A375 (cell line): ENCODE results near the gene CCDC14. TPM values are rescaled to one million over a fixed set of nuclear protein-coding genes. Genes with fewer than 3 reads are reported as not detected.

Experiments
- total RNA-seq: library from RNA; depleted of rRNA; stranded (reverse); fragments of >200 nt; shearing (Covaris generic); gene quantifications from 2 replicates; pipeline ENCODE4 v1.2.3, GENCODE V29; 2014; rRNA removed

CCDC14 gene
- 45.3 and 57.0 TPM in 2 replicates for total RNA-seq

GRCh38 chr3:123960781-123961507 is at the start of gene CCDC14:
Gene CCDC14 (minus strand): TSS chr3:123961229. CDS start chr3:123961173, 56 bp downstream.

DNA sequence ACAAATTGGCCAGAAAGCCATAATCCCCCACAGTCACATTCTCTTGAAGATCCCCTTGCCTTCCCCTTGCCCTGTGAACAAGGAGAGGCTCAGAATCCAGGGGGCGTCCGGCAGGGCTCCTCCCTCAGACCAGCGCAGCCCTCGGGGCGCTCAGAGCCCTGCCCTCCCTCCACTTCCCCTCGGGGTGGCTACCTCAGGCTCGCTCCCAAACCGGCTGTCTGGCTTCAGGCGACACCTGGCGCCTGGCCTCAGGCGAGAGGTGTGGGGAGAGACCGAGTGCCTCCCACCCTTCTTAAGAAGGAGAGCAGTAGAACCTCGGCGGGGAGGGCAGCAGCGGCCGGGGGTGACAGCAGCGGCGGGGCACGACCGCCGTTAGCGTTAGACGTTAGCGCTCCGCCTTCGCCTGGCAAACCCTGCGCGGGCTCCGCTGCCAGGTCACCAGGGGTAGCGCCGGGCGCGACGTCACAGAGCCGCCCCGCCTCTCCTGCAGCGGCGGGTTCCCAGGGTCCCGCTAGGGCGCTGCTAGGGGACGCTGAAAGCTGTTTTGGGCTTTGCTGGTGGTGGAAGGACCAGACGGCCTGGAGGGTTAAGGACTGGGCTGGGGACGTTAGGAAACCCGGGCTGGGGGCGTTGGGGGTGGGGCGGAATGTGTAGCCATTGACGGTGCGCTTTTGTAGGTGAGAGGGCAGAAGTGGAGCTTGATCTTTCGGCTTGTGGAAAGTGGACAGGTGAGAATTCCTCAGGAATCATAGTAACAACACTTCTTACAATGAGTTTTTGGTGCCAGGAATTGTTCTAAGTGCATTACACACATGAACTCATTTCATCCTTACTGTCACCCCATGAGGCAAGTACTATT is 30.9 kb upstream of the CCDC14 start, which contains the start of gene ROPN1:
Gene ROPN1 (minus strand): TSS at position 395 of the 859 bp plus-strand sequence. CDS start 11,643 bp downstream, outside the sequence.

DNA sequence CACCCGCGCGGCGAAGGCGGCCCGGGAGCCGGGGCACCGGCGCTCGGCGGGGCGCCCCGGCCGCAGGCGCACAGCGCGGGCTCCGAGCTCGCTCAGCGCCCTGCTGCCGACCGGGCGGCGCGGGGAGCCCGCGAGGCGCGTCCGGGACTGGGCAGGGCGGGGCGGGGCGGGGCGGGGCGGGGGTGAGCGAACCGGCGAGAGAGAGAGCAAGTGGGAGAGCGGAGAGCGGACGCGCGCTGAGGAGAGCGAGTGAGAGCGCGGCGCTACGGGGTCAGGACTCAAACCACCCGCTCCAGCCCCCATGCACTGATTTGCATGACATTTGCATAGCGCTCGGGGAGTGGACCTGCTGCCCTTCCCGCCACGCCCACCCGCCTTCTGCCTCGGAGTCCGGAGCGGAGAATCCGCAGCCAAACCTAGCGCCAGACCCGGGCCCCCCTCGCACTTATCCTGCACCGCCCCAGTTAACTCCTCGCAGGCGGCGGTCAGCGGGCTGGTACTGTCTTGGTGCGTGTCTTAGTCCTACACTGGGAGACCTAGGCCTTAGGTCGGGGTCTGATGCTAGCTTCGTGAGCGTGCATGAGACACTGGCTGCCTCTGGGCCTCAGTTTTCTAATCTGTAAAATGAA is 76.7 kb downstream of the CCDC14 start, which contains the start of gene MYLK:
Gene MYLK (minus strand): TSS at position 130 of the 629 bp plus-strand sequence. CDS start 90,491 bp downstream, outside the sequence.

Other genes with a start within 250 kb of the CCDC14 start
- 8.8 and 13.6 TPM in 2 replicates for gene MYLK, start 76.9 kb downstream of the CCDC14 start, total RNA-seq
- 3.0 and 3.6 TPM in 2 replicates for gene ROPN1, start 30.9 kb upstream of the CCDC14 start, total RNA-seq
- gene KALRN, start 72.1 kb upstream of the CCDC14 start, total RNA-seq: 6.0 and 6.5 TPM in 2 replicates